NCI-H510A treated with DMSO at 0.1 percent for 48 hours (cell line): ENCODE results near the gene IL18BP.

Experiments used
- DNase-seq: peaks from one replicate; lab custom pipeline; 2025; lab: John Stamatoyannopoulos, UW

The IL18BP gene

GRCh38 chr11:72012897-72013721 lies 14.4 kb downstream of the IL18BP start:
- DNase-seq, result no peak

GRCh38 chr11:72013765-72014711 lies 15.3 kb downstream of the IL18BP start:
- no peak for DNase-seq

- DNase-seq, result no peak
Observed at GRCh38 chr11:72014761-72015320, 16.1 kb downstream of the IL18BP start.

- no peak for DNase-seq
Observed at GRCh38 chr11:72015511-72016061, 16.9 kb downstream of the IL18BP start.

- DNase-seq, result no peak
Observed at GRCh38 chr11:72018171-72018570, 19.5 kb downstream of the IL18BP start.

- no peak for DNase-seq
Observed at GRCh38 chr11:72023335-72023734, 24.6 kb downstream of the IL18BP start.

- no peak for DNase-seq
Observed at GRCh38 chr11:72024069-72024754, 25.5 kb downstream of the IL18BP start.

GRCh38 chr11:72026090-72026489 lies 27.4 kb downstream of the IL18BP start:
- DNase-seq, result no peak

- DNase-seq, result no peak
Observed at GRCh38 chr11:72030472-72031045, 31.9 kb downstream of the IL18BP start.

- DNase-seq, result no peak
Observed at GRCh38 chr11:72036687-72037086, 38.0 kb downstream of the IL18BP start.

GRCh38 chr11:72037554-72038311 lies 39.0 kb downstream of the IL18BP start:
- peak; percentile 47 for DNase-seq

GRCh38 chr11:72038491-72038890 lies 39.8 kb downstream of the IL18BP start:
- DNase-seq, result no peak

GRCh38 chr11:72039031-72039855 lies 40.5 kb downstream of the IL18BP start:
- peak; percentile 17 for DNase-seq

GRCh38 chr11:72039856-72040401 lies 41.2 kb downstream of the IL18BP start:
- DNase-seq, result no peak

GRCh38 chr11:72040491-72041363 lies 42.0 kb downstream of the IL18BP start:
- DNase-seq, result peak; percentile 96

- DNase-seq, result peak; percentile 54
Observed at GRCh38 chr11:72041364-72042063, 42.8 kb downstream of the IL18BP start.

- no peak for DNase-seq
Observed at GRCh38 chr11:72042064-72042745, 43.5 kb downstream of the IL18BP start.
